DLD1 (cell line): Measurements from ENCODE around the gene MT1M.

ENCODE experiments used
- in situ Hi-C: cut with HindIII; loops from 2 replicates; pipeline ENCODE4 v1.10.0; 2017; ENCODE audit warnings: low sequenced_read_pairs

The MT1M gene

DNA sequence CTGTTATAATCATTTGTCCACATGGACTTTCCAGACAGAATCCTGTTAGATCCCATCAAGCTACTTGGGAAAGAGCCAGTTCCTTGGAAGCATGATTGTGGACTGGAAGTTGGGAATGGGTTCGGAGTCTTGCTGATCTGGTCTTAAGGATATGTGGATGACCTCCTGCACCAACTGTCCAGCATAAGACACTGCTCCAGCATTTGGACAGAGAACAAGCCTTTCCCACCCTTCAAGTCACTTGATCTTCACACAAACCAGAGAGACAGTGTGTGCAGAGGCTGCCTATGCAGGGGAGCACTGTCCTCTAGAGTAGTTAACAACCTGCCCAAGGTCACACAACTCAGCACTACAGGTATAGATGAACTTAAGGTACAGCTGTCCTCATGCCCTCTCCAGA is 13.4 kb downstream of the MT1M start:
- in situ Hi-C loops, result no loop called here

- in situ Hi-C loops, result no loop called here
Observed at GRCh38 chr16:56647641-56648431, 15.4 kb downstream of the MT1M start.

- in situ Hi-C loops, result no loop called here
Observed at GRCh38 chr16:56649271-56649670, 16.8 kb downstream of the MT1M start.

DNA sequence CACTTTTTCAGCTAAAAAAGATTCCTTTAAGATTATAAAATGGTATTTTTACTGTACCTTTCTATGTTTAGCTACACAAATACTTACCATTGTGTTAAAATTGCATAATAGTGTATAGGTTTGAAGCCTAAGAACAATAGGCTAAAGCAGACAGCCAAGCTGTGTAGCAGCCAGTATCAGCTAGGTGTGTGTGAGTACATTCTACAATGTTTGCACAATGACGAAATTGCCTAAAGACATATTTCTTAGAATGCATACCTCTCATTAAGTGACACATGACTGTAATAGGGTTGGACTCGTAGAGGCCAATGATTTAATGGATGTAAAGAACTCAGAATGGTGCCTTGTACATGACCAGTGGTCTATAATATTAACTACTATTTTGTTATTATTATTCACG is 17.4 kb downstream of the MT1M start:
- in situ Hi-C loops, result no loop called here

DNA sequence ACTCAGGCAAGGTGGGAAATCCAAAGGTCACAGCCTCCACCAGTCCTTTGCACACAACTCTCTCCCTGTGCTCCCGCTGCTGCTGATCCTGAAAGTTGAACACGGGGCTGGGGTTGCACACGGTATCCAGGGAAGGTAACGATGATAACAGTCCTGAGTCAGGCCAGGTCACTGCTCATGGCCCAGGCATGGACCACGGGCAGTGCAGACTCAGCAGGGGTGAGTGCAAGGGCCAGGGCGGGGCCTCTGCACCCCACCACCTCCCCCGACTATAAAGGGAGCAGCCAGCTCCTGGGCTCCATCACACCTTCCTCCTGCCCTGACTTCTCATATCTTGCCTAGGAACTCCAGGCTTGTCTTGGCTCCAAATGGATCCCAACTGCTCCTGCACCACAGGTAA is 19.1 kb downstream of the MT1M start, which contains the start of gene MT1B:
Gene MT1B, plus strand, starts transcription at position 301 of the 400 bp plus-strand sequence. Its CDS starts 68 bp downstream, at position 369.
- in situ Hi-C loops, result no loop called here

- in situ Hi-C loops, result no loop called here
Observed at GRCh38 chr16:56652600-56652999, 20.1 kb downstream of the MT1M start.

DNA sequence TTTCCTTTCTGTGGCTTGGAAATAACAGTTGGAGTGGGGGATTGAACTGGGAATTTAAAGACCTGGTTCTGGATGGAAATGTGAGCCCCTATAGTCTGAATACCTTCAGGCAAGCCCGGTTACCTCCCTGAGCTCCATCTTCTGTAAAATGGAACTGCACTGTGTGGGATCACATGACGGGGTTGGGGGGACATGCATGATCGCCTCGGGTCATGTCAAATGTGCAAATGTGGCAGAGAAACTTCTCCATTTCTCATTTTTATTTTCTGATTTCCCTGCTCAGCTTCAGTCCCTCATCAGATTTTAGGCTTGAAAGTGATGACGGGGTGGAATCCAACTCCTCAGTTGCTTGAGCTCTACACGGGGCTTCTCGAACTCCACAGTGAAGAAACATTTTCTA is 20.8 kb downstream of the MT1M start:
- in situ Hi-C loops, result no loop called here

- in situ Hi-C loops, result no loop called here
Observed at GRCh38 chr16:56657555-56658326, 25.3 kb downstream of the MT1M start, which contains the start of gene MT1F. Gene MT1F, plus strand, starts transcription at chr16:56657959. Its CDS starts 100 bp downstream, at chr16:56658059.

DNA sequence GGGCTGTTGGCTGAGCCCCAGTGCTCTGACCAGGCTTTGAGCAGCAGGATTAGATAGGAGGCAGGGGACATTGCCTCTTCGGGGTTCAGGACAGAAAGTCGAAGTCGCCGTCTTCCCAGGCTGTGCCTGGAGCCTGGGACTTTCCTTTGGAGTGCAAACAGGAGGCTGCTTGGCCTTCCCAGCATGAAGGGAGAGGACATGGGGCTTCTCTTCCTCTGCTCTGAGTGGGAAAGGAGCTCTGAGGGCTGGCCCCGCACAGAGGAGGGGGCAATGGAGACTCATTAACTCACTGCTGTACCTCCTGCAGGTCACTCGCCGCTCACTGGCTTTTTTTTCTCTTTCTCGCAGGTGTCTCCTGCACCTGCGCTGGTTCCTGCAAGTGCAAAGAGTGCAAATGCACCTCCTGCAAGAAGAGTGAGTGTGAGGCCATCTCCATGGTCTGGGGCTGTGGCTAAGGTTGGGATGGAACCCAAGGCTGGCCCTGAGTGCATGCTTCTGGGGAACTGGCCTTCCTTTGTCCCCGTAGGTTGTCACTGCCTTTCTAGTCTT is 25.9 kb downstream of the MT1M start:
- in situ Hi-C loops, result no loop called here

GRCh38 chr16:56662357-56663354 is 30.2 kb downstream of the MT1M start:
- in situ Hi-C loops, result no loop called here

DNA sequence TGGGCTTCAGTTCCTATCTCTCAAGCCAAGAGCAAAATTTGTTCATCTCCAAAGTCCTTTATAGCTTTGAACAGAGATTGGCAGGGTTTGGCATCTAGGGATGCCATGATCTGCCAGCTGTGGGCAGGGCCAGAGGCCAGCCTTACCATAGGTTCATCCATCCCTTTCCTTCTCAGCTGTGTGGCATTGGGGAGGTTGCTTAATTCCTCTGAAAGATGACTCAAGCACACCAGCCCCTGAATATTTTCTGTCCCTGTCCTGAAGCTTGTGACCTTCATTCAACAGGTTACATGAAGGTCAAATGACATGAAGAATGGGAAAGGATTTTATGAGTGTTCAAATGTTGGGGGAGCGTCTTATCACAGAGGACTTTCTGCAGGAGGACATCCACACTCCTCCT is 32.0 kb downstream of the MT1M start:
- in situ Hi-C loops, result no loop called here

- in situ Hi-C loops, result loop anchor here (5.0 kb wide), 1 partner anchor 53 kb away; no protein-coding TSS in a partner anchor
Observed at GRCh38 chr16:56665286-56666261, 33.1 kb downstream of the MT1M start.

DNA sequence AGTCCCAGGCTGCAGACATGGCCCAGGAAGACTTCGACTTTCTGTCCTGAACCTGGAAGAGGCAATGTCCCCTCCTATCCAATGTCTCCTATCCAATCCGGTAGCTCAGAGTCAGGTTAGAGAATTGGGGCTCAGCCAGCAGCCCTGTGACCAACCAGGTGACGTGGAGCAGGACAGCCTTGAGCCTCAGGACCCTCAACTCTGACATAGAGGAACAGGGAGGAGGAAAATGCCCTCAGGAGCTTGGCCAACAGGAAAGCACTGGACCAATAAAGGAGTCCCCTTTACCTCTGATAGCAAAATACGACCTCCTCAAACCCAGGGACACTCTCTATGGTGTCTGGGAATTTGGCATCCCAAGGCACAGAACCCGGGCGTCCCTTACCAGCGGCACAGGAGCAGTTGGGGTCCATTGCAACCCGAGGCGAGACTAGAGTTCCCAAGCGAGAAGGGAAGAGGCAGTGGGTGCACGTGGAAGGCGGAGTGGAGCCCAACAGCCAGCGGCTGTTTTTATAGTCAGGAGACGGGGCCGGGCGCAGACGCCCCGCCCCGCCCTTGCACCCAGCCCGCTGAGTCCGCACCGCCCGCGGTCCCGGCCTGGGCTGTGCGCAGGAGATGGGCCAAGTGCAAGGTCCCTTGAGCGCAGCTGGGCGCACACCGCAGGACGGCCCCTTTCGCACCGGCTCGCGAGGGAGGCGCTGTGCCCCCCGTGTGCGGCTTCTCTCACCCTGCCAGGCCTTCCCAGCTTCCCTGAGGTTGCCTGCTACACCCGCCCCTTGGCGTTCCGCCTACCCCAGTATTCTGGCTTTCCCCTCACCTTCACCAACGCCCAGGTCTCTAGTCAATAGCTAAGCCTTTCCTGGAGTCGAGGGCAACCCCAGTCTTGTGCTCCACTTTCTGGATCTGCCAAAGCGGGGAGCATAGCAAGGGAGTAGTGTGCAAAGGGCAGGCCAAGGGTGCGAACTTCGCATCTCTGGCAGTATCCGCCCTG is 35.4 kb downstream of the MT1M start, which contains the start of gene MT1G:
Gene MT1G, minus strand, starts transcription at position 485 of the 991 bp plus-strand sequence. Its CDS starts 72 bp downstream, at position 413.
- in situ Hi-C loops, result loop anchor here (5.0 kb wide), 1 partner anchor 56 kb away; no protein-coding TSS in a partner anchor

GRCh38 chr16:56669005-56669839 is 36.8 kb downstream of the MT1M start, which contains the start of gene MT1H:
Gene MT1H, plus strand, starts transcription at chr16:56669814. Its CDS starts 71 bp downstream, at chr16:56669885.
- in situ Hi-C loops, result loop anchor here (5.0 kb wide), 1 partner anchor 57 kb away; no protein-coding TSS in a partner anchor

GRCh38 chr16:56669840-56670619 is 37.6 kb downstream of the MT1M start:
- in situ Hi-C loops, result loop anchor here (5.0 kb wide), 1 partner anchor 58 kb away; no protein-coding TSS in a partner anchor

DNA sequence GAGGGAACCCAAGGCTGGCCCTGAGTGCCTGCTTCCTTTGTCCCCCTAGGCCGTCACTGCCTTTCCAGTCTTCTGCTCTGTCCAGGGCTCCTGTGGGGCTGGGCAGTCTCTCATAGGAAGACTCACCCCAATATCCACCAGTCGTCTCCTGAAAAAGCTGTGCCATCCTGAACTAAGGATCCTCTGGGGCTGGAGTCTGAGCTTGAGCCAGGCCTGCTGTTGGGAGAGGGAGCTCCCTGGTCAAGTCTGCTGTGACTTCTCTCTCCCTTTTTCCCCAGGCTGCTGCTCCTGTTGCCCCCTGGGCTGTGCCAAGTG is 38.1 kb downstream of the MT1M start:
- in situ Hi-C loops, result no loop called here
